Measurements from ENCODE around the gene DNAH11.

Gene DNAH11

DNA sequence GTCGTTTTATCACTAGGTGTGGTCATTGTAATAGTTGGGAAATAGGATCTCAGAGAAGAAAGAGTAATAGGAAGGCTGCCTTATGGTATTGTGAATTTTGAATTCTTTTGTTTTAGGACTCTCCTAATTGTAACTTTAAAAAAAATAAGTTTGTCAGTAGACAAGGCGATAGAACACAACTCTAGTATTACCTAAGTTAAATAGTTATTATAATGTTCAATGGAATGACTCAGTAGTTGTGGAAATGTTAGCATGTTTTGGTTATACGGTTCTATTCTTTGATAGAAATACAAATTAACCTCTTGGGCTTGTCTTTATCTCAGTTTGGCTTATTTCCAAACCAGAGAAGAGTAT is 1.4 kb downstream of the DNAH11 start:
- WGBS (ENCODE audit: extremely low coverage, insufficient coverage, low lambda C conversion rate) = no CpG with 5 or more reads among the region's 3 CpGs
- H3K79me2 ChIP-seq (ENCODE audit: control insufficient read depth, insufficient read depth, low read length) = no peaks in the 10 kb centered on the region
- H3K27me3 ChIP-seq (ENCODE audit: insufficient read depth, low read length, poor library complexity) = no peaks in the 10 kb centered on the region
- H3K4ac ChIP-seq (ENCODE audit: low read depth, low read length) = no peak overlapping the region
- no peak overlapping the region for H3K23ac ChIP-seq (ENCODE audit: low read length)
- H4K5ac ChIP-seq (ENCODE audit: low read length) = no peak overlapping the region
- H2BK5ac ChIP-seq (ENCODE audit: low read length) = no peak overlapping the region
- H2BK15ac ChIP-seq (replicated peaks; ENCODE audit: low read depth) = no peak overlapping the region
- no peak overlapping the region for H2AK5ac ChIP-seq (ENCODE audit: low read length)
- H3K4me2 ChIP-seq (ENCODE audit: low read length) = no peak overlapping the region
- H3K9ac ChIP-seq (ENCODE audit: low read length) = peak overlapping the region; percentile 36
- no peaks in the 10 kb centered on the region for H3K79me1 ChIP-seq (ENCODE audit: low read length)
- DNase-seq = no peak
- H3K56ac ChIP-seq (ENCODE audit: low read length) = peak overlapping the region; percentile 73
- no peak overlapping the region for H3K4me3 ChIP-seq (ENCODE audit: low read length)
- H3K18ac ChIP-seq (ENCODE audit: low read length) = no peak overlapping the region
- H3K4me1 ChIP-seq (ENCODE audit: control insufficient read depth, low read depth, low read length) = peaks cover 11% of the 10 kb centered on the region
- H2BK120ac ChIP-seq (ENCODE audit: low read depth, low read length) = no peak overlapping the region
- H4K8ac ChIP-seq (ENCODE audit: low read depth, low read length) = no peak overlapping the region
- no peak overlapping the region for H3K27ac ChIP-seq (ENCODE audit: low read depth, low read length)
- H3K36me3 ChIP-seq (ENCODE audit: control insufficient read depth, insufficient read depth, low read length) = no peaks in the 10 kb centered on the region

DNA sequence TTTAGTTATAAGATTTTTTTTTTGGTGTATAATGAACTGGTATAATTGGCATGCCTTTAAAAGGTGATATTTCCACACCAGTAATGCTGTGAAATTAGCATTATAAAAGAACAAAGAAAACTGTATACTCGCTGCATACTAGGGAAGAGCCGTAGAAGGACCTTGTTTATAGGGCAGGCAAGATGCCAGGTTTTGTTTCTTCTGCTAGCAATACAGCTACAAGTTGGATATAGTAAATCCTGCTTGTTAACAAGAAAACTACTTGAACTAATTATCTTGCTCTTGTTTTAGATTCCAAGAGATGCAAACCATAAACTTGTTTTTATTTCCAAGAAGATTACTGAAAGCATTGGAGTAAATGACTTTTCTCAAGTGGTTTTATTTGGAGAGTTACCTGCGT is 1.9 kb downstream of the DNAH11 start:
- no peak overlapping the region for H2AK5ac ChIP-seq (ENCODE audit: low read length)
- H3K79me1 ChIP-seq (ENCODE audit: low read length) = no peaks in the 10 kb centered on the region
- H3K79me2 ChIP-seq (ENCODE audit: control insufficient read depth, insufficient read depth, low read length) = no peaks in the 10 kb centered on the region
- H2BK15ac ChIP-seq (replicated peaks; ENCODE audit: low read depth) = no peak overlapping the region
- H3K4me2 ChIP-seq (ENCODE audit: low read length) = no peak overlapping the region
- WGBS (ENCODE audit: extremely low coverage, insufficient coverage, low lambda C conversion rate) = no CpG with 5 or more reads among the region's 3 CpGs
- H3K4ac ChIP-seq (ENCODE audit: low read depth, low read length) = no peak overlapping the region
- DNase-seq = no peak
- H2BK120ac ChIP-seq (ENCODE audit: low read depth, low read length) = no peak overlapping the region
- H3K27me3 ChIP-seq (ENCODE audit: insufficient read depth, low read length, poor library complexity) = no peaks in the 10 kb centered on the region
- no peak overlapping the region for H3K9ac ChIP-seq (ENCODE audit: low read length)
- H3K36me3 ChIP-seq (ENCODE audit: control insufficient read depth, insufficient read depth, low read length) = no peaks in the 10 kb centered on the region
- peaks cover 8% of the 10 kb centered on the region for H3K4me1 ChIP-seq (ENCODE audit: control insufficient read depth, low read depth, low read length)
- no peak overlapping the region for H3K4me3 ChIP-seq (ENCODE audit: low read length)
- no peak overlapping the region for H3K18ac ChIP-seq (ENCODE audit: low read length)
- no peak overlapping the region for H3K27ac ChIP-seq (ENCODE audit: low read depth, low read length)
- no peak overlapping the region for H3K23ac ChIP-seq (ENCODE audit: low read length)
- H2BK5ac ChIP-seq (ENCODE audit: low read length) = no peak overlapping the region
- no peak overlapping the region for H4K8ac ChIP-seq (ENCODE audit: low read depth, low read length)
- no peak overlapping the region for H4K5ac ChIP-seq (ENCODE audit: low read length)
- H3K56ac ChIP-seq (ENCODE audit: low read length) = no peak overlapping the region

DNA sequence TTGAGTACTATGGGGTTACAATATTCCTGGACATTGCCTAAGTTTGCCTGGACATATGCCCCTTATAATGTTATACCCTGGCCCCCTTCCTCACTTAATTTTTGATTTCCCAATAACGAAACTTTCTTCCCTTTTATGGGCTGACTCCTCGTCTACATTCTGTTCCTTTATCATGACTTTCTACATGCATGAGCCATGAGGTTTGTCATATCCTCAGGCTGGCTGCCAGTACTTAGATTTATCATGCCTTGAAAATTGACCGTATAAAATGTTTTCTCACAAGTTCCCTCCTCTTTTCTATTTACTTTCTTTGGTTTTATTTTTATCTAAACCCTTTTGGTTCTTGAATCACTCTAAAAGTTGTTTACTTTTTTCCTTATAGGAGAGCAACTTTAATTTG is 4.7 kb downstream of the DNAH11 start:
- Histone ChIP-seq H2BK120ac (ENCODE audit: low read depth, low read length) (no peak overlapping the region), H3K4me2 (ENCODE audit: low read length) (no peak overlapping the region), H4K8ac (ENCODE audit: low read depth, low read length) (no peak overlapping the region), H3K56ac (ENCODE audit: low read length) (no peak overlapping the region), H3K4me1 (ENCODE audit: control insufficient read depth, low read depth, low read length) (no peaks in the 10 kb centered on the region), H3K79me1 (ENCODE audit: low read length) (no peaks in the 10 kb centered on the region), H2BK5ac (ENCODE audit: low read length) (no peak overlapping the region), H3K4ac (ENCODE audit: low read depth, low read length) (no peak overlapping the region), H3K27me3 (ENCODE audit: insufficient read depth, low read length, poor library complexity) (no peaks in the 10 kb centered on the region), H3K79me2 (ENCODE audit: control insufficient read depth, insufficient read depth, low read length) (no peaks in the 10 kb centered on the region), H3K18ac (ENCODE audit: low read length) (no peak overlapping the region), H4K5ac (ENCODE audit: low read length) (no peak overlapping the region), H2AK5ac (ENCODE audit: low read length) (no peak overlapping the region), H3K27ac (ENCODE audit: low read depth, low read length) (no peak overlapping the region), H3K23ac (ENCODE audit: low read length) (no peak overlapping the region), H3K9ac (ENCODE audit: low read length) (no peak overlapping the region), H3K36me3 (ENCODE audit: control insufficient read depth, insufficient read depth, low read length) (no peaks in the 10 kb centered on the region), H2BK15ac (replicated peaks; ENCODE audit: low read depth) (no peak overlapping the region), H3K4me3 (ENCODE audit: low read length) (no peak overlapping the region)
- DNase-seq = no peak
- no CpG with 5 or more reads among the region's 3 CpGs for WGBS (ENCODE audit: extremely low coverage, insufficient coverage, low lambda C conversion rate)

DNA sequence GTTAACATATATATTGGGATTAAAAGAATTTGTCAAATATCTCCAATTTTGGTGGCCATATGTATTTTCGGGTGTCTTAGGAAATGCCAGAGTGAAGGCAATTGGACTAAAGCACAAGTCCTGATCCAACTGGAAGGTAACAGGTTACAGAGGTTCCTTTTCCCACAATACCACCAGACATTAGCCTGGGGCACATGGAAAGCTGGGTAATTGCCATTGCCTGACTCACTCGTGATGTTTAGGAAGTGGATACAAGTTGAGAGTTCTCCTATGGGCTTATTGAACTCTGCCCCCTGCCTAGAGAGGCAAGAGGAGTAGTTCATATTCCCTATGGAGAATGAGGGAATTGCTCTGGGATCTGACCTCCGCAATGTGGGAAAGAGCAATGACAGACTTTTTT is 5.7 kb downstream of the DNAH11 start:
- Histone ChIP-seq H2BK120ac (ENCODE audit: low read depth, low read length) (no peak overlapping the region), H3K4me2 (ENCODE audit: low read length) (no peak overlapping the region), H2BK5ac (ENCODE audit: low read length) (no peak overlapping the region), H3K4me1 (ENCODE audit: control insufficient read depth, low read depth, low read length) (no peaks in the 10 kb centered on the region), H3K18ac (ENCODE audit: low read length) (no peak overlapping the region), H3K4me3 (ENCODE audit: low read length) (no peak overlapping the region), H3K79me2 (ENCODE audit: control insufficient read depth, insufficient read depth, low read length) (no peaks in the 10 kb centered on the region), H3K36me3 (ENCODE audit: control insufficient read depth, insufficient read depth, low read length) (no peaks in the 10 kb centered on the region), H3K27me3 (ENCODE audit: insufficient read depth, low read length, poor library complexity) (no peaks in the 10 kb centered on the region), H3K27ac (ENCODE audit: low read depth, low read length) (no peak overlapping the region), H2BK15ac (replicated peaks; ENCODE audit: low read depth) (no peak overlapping the region), H4K5ac (ENCODE audit: low read length) (no peak overlapping the region), H3K9ac (ENCODE audit: low read length) (no peak overlapping the region), H3K23ac (ENCODE audit: low read length) (no peak overlapping the region), H4K8ac (ENCODE audit: low read depth, low read length) (no peak overlapping the region), H3K4ac (ENCODE audit: low read depth, low read length) (no peak overlapping the region), H3K79me1 (ENCODE audit: low read length) (no peaks in the 10 kb centered on the region), H2AK5ac (ENCODE audit: low read length) (no peak overlapping the region), H3K56ac (ENCODE audit: low read length) (no peak overlapping the region)
- WGBS (ENCODE audit: extremely low coverage, insufficient coverage, low lambda C conversion rate) = no CpG with 5 or more reads among the region's 3 CpGs
- no peak for DNase-seq

DNA sequence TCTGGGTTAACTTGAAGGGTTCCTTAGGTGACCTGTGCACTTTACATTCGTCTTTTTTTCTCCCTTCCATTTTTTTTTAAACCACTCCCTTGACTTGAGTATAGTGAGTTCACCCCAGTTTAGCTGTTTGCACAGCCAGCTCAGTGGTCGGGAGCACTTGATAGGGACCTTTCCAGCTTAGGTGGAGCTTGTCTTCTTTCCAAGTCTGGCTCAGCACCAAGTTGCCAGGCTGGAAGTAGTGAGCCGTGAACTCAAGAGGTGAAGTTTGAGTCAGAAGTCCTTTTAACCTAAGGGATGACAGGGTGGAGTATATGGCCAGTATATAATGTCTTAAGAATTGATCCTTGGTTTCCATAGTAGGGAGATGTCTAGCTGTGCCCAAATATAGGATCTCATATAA is 7.2 kb downstream of the DNAH11 start:
- H3K79me2 ChIP-seq (ENCODE audit: control insufficient read depth, insufficient read depth, low read length) = no peaks in the 10 kb centered on the region
- no peak for DNase-seq
- no peaks in the 10 kb centered on the region for H3K79me1 ChIP-seq (ENCODE audit: low read length)
- no peak overlapping the region for H2BK15ac ChIP-seq (replicated peaks; ENCODE audit: low read depth)
- H2AK5ac ChIP-seq (ENCODE audit: low read length) = no peak overlapping the region
- H3K56ac ChIP-seq (ENCODE audit: low read length) = no peak overlapping the region
- no peak overlapping the region for H3K4ac ChIP-seq (ENCODE audit: low read depth, low read length)
- H3K4me2 ChIP-seq (ENCODE audit: low read length) = no peak overlapping the region
- H3K9ac ChIP-seq (ENCODE audit: low read length) = no peak overlapping the region
- H3K23ac ChIP-seq (ENCODE audit: low read length) = no peak overlapping the region
- no peaks in the 10 kb centered on the region for H3K27me3 ChIP-seq (ENCODE audit: insufficient read depth, low read length, poor library complexity)
- no peaks in the 10 kb centered on the region for H3K36me3 ChIP-seq (ENCODE audit: control insufficient read depth, insufficient read depth, low read length)
- no peak overlapping the region for H3K27ac ChIP-seq (ENCODE audit: low read depth, low read length)
- H3K18ac ChIP-seq (ENCODE audit: low read length) = no peak overlapping the region
- H3K4me1 ChIP-seq (ENCODE audit: control insufficient read depth, low read depth, low read length) = no peaks in the 10 kb centered on the region
- H4K5ac ChIP-seq (ENCODE audit: low read length) = no peak overlapping the region
- no peak overlapping the region for H3K4me3 ChIP-seq (ENCODE audit: low read length)
- WGBS (ENCODE audit: extremely low coverage, insufficient coverage, low lambda C conversion rate) = no CpG with 5 or more reads among the region's 3 CpGs
- H4K8ac ChIP-seq (ENCODE audit: low read depth, low read length) = no peak overlapping the region
- H2BK5ac ChIP-seq (ENCODE audit: low read length) = no peak overlapping the region
- no peak overlapping the region for H2BK120ac ChIP-seq (ENCODE audit: low read depth, low read length)

DNA sequence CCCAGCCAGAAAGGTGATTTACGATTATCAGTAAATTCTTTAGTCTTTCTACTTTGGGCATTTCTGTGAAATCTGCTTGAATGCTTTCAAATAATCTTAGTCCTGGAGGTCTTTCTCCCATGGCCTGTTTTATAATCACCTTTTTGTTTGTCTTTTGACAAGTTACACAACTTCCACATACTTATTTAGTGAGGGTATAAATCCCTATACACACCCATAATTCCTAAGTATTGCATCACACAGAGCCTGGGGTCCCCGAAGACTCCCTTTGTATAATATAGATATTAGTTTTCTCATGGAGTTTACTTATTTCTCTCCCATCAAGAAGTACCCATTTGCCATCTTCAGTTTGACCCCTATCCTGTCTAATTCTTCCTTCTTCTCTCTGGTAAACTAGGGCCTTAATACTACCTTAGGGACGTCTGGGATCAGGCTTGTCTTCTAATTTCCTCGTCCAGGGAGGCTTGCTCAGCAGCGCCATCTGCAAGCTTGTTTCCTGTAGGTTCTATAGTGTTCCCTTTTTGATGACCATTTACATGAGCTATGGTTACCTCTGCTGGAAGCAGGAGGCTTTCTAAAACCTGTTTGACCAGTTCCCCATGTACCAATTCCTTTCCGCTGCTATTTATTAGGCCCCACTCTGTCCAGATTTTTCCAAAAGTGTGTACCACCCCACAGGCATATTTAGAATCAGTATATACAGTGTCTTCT is 8.1 kb downstream of the DNAH11 start:
- H3K4me3 ChIP-seq (ENCODE audit: low read length) = no peak overlapping the region
- no peak overlapping the region for H3K4me2 ChIP-seq (ENCODE audit: low read length)
- H2BK5ac ChIP-seq (ENCODE audit: low read length) = no peak overlapping the region
- H4K5ac ChIP-seq (ENCODE audit: low read length) = no peak overlapping the region
- no peak overlapping the region for H2BK120ac ChIP-seq (ENCODE audit: low read depth, low read length)
- no peak overlapping the region for H4K8ac ChIP-seq (ENCODE audit: low read depth, low read length)
- H3K9ac ChIP-seq (ENCODE audit: low read length) = no peak overlapping the region
- no peaks in the 10 kb centered on the region for H3K27me3 ChIP-seq (ENCODE audit: insufficient read depth, low read length, poor library complexity)
- H3K23ac ChIP-seq (ENCODE audit: low read length) = no peak overlapping the region
- no peaks in the 10 kb centered on the region for H3K79me2 ChIP-seq (ENCODE audit: control insufficient read depth, insufficient read depth, low read length)
- H3K56ac ChIP-seq (ENCODE audit: low read length) = no peak overlapping the region
- H2AK5ac ChIP-seq (ENCODE audit: low read length) = no peak overlapping the region
- H3K36me3 ChIP-seq (ENCODE audit: control insufficient read depth, insufficient read depth, low read length) = no peaks in the 10 kb centered on the region
- WGBS (ENCODE audit: extremely low coverage, insufficient coverage, low lambda C conversion rate) = no CpG with 5 or more reads among the region's 6 CpGs
- peak; percentile 89 for DNase-seq
- H3K79me1 ChIP-seq (ENCODE audit: low read length) = no peaks in the 10 kb centered on the region
- no peaks in the 10 kb centered on the region for H3K4me1 ChIP-seq (ENCODE audit: control insufficient read depth, low read depth, low read length)
- H3K4ac ChIP-seq (ENCODE audit: low read depth, low read length) = no peak overlapping the region
- no peak overlapping the region for H3K18ac ChIP-seq (ENCODE audit: low read length)
- no peak overlapping the region for H3K27ac ChIP-seq (ENCODE audit: low read depth, low read length)
- no peak overlapping the region for H2BK15ac ChIP-seq (replicated peaks; ENCODE audit: low read depth)
